Retina (tissue), 1 donor: Measurements from ENCODE around the gene ARHGAP1.

Experiments used
- DNase-seq: peaks from one replicate; pipeline ENCODE4 v3.0.0-alpha.2; 2016

Gene ARHGAP1

DNA sequence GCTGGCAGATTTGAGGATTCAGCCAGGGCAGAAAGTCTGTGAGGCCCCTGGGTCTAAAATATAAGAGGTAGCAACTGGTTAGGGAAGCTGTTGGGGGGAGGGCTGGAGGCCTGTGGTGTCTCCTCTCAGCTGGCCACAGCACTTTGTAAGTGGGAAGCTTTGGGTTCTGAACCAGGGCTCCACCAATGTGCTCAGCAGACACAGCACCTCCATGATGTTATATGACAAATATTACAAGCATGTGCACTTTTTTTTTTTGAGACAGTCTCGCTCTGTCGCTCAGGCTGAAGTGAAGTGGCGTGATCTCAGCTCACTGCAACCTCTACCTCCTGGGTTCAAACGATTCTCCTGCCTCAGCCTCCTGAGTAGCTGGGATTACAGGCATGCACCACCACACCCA lies 8.0 kb downstream of the ARHGAP1 start:
- no peak for DNase-seq

DNA sequence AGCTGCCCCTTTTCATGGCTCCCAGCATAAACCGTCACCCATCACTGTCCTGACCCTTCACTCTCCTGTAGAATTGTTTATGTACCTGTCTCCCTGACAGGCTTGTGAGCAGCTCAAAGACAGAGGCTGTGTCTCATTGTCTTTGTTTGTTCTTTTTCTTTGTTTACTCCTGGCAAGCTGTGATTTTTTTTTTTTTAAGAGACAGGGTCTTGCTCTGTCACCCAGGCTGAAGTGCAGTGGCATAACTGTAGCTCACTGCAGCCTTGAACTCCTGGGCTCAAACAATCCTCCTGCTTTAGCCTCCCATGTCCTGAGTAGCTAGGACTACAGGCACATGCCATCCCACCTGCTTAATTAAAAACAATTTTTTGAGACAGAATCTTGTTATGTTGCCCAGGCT lies 9.7 kb downstream of the ARHGAP1 start:
- DNase-seq = no peak

DNA sequence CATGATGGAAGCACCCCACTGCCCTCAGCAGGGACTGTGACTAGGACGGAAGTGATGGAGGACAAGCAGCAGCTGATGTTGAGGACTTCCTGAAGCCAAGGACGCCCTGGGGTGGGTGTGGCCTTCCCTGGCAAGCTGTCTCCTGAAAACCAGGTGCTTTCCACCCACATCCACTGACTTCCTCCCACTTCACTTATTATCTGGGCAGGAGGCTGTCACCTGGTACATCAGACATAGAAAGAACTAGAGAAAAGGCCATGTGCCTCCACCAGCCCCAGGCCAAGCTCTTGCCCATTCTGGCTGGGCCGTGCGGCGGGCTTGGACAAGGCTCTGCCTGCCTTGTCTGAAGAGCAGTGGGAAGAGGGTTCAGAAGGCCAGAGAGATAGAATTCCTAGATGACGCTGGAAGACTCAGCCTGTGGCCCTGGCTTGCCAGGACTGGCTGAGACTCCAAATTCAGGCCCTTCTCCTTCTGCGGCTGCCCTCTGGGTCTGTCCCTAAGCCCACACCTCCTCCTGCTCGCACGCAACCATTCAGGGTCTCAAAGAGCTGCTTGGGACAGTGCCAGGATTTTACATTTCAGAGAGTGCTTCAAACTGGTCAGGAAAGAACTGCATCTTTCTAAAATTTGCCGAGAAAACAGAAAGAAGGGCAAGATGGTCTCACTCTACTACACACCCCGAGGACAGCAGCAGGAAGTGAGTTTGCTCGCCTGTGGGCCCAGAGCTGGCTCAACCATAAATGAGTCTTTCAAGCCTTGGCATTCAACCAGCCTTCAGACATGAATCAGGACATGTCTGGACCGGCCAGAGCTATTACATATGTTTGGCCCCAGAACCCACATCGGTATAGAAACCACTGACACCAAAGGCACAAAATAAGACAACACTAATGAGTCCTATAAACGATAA lies 13.3 kb downstream of the ARHGAP1 start:
- DNase-seq = no peak

DNA sequence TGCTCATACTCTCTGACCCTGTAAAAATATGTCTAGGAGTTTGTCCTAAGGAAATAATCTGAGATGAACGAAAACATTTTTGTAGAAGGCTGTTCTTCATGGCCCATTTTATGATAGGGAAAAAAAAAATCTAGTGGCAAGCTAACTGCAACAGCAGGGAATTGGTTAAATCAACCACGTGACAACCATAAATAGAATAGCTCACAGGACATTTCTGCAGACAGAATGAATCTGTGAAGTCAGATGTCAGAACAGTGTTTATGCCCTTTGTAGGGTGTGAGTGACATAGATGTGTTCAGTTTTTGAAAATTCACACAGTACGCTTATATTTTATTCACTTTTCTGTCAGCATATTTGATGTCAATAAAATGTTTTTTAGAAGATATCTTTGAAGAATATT lies 16.1 kb downstream of the ARHGAP1 start:
- DNase-seq = no peak

GRCh38 chr11:46682773-46683752 lies 17.4 kb downstream of the ARHGAP1 start:
- DNase-seq = no peak

DNA sequence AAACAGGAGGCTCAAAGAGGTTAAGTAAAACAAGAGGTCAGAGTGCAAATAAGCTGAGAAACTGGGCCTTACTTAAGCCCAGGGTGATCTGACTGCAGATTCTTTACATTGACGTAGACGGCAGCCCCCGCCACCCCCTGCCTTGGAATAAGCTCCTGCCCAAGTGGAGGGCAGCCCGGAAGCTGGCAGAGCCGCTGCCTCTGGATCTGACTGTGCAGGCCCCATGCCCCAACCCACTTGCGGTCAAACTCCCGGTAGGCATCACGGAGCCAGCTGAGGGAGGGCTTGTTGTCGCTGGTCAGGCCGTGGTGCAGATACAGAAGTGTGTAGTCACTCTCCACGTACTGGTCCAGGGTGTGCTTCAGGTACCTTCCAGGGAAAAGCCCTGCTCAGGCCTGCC lies 18.6 kb downstream of the ARHGAP1 start:
- DNase-seq = no peak

DNA sequence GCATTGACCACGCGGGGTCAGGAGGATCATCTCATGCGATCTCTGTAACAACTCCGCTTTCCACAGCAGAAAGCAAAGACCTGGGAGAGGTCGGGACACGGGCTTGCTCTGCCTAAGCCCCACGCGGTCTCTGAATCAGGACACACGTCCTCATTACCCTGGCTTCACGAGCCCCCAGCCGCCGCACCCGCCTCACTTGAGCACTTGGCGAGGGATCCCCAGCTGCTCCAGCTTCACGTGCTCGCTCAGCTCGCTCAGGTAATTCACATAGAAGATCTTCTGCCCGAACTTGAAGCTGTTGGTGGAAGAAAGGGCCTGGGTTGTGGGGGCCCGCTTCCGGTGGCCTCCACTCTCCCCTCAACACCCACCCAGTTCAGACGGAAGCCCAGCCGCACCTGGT lies 19.6 kb downstream of the ARHGAP1 start:
- DNase-seq = no peak

DNA sequence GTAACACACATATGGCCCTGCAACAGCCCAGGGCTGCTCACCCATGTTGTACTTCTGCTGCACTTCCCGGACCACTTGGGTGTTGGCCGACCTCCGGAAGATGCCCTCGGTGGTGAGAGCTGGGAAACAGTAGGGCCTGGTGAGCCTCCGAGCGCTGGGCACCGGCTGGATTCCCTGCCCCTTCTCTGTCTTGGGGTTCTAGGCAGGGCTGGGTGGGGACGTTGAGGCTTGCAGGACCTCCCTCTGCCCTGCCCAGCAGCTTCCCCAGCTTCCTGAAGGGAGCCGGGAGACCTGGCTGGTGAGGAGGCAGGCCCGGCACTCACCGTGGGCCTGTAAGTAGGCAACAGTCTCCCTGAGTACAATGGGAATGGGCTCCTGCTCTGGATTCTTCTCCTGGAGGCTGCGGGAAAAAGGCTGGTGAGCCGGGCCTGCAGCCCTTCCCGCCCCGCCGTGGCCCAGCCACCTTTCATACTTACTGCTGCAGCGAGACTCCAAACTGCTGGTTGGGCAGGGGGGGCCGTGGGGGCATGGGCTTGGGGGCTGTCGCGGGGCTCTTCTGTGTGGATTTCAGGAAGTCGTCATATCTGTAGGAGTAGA lies 20.2 kb downstream of the ARHGAP1 start:
- DNase-seq = no peak

- no peak for DNase-seq
Measured at GRCh38 chr11:46679241-46680163, 20.9 kb downstream of the ARHGAP1 start.

DNA sequence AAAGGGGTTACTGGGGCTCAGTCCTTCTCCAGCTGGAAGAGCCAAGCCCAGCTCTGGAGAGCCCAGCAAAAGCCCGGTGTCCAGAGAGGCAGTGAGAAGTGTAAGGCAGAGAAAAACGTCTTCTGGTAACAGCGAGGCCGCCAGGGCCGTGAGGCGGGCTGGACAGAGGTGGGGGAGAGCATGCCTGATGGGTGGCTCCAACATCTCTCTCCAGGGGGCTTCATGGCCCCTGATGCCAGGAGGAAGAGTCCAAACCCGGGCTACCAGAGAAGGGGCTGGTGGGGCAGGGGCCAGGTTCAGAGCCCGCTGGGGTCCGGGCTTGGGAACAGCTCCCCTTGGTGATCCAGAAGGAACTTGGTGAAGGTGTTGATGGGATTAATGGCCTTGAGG lies 21.7 kb downstream of the ARHGAP1 start:
- DNase-seq = no peak

GRCh38 chr11:46677991-46678740 lies 22.3 kb downstream of the ARHGAP1 start:
- no peak for DNase-seq

- no peak for DNase-seq
Measured at GRCh38 chr11:46677169-46677568, 23.2 kb downstream of the ARHGAP1 start.

- no peak for DNase-seq
Measured at GRCh38 chr11:46676436-46677158, 23.8 kb downstream of the ARHGAP1 start.

- no peak for DNase-seq
Measured at GRCh38 chr11:46675949-46676348, 24.5 kb downstream of the ARHGAP1 start.

- no peak for DNase-seq
Measured at GRCh38 chr11:46675288-46675851, 25.0 kb downstream of the ARHGAP1 start.

- DNase-seq = peak; percentile 16
Measured at GRCh38 chr11:46674463-46675287, 25.7 kb downstream of the ARHGAP1 start.

GRCh38 chr11:46673713-46674462 lies 26.5 kb downstream of the ARHGAP1 start:
- DNase-seq = no peak

DNA sequence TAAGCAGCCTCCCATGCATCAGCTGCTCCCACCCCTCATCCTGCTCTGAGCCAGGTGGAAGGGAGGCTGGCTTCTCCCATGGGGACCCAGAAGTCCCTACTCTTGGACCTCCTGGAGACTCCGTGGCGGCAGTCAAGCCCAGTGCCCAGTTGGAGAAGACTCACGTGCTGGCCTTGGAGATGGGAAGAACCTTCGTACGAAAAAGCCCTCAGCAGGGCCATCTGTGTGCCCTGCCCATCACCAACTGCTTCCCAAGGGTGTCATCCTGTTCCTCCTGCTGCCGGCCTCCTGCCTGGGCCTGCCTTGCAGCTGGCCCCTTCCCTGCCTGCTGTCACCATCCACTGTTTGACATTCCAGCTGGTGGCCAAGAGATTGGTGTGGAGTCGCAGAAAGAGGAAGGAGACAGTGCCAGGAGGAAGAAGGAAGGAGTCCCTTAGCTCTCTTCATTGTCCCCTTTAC lies 28.0 kb downstream of the ARHGAP1 start:
- no peak for DNase-seq

DNA sequence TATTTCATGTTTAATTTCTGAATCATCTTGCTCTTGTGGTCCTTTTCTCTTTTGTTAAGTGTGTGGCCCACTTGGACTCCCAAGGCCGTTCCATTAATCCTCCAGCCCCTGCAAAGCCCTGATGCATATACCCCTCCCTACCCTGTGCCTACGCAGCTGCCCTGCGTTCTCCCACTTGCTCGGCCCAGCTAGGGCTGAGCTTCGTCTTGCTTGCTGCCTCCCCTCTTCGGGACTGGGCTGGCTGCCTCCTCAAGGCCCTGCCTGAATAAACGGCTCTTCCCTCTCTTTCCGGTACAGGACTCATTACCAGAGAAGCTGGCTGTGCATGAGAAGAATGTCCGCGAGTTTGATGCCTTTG lies 28.5 kb downstream of the ARHGAP1 start:
- DNase-seq = no peak
